Nucleus accumbens (tissue), 56 donors: ENCODE data around the gene NPAP1.
"Not testable (repeated sequence)": the region's sequence is repeated elsewhere in the genome, so short reads cannot be mapped to it uniquely, and the experiment has no call there.

Source experiments
- DNase-seq, 56 donors: peaks; one replicate each; lab custom pipeline; 2025; lab: John Stamatoyannopoulos, UW

Gene NPAP1, protein sequence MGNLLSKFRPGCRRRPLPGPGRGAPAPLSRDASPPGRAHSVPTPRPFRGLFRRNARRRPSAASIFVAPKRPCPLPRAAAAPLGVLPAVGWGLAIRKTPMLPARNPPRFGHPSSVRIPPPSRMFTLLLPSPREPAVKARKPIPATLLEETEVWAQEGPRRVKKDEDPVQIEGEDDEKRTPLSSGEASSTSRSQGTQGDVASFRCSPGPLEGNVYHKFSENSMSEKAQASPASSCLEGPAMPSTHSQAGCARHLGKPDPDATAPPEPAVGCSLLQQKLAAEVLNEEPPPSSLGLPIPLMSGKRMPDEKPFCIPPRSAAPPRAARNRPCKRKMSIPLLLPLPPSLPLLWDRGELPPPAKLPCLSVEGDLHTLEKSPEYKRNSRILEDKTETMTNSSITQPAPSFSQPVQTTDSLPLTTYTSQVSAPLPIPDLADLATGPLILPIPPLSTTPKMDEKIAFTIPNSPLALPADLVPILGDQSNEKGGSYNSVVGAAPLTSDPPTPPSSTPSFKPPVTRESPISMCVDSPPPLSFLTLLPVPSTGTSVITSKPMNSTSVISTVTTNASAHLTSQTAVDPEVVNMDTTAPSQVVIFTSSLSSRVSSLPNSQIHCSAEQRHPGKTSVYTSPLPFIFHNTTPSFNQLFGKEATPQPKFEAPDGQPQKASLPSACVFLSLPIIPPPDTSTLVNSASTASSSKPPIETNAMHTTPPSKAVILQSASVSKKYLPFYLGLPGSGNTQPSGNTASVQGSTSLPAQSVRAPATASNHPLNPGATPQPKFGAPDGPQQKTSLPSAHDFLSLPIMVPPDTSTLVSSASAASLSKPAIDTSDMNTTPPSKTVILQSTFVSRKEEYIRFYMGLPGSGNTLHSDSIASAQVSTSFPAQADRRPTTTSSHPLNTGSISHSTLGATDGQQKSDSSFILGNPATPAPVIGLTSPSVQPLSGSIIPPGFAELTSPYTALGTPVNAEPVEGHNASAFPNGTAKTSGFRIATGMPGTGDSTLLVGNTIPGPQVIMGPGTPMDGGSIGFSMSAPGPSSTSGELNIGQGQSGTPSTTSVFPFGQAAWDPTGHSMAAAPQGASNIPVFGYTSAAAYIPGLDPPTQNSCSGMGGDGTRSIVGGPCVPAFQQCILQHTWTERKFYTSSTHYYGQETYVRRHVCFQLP

DNA sequence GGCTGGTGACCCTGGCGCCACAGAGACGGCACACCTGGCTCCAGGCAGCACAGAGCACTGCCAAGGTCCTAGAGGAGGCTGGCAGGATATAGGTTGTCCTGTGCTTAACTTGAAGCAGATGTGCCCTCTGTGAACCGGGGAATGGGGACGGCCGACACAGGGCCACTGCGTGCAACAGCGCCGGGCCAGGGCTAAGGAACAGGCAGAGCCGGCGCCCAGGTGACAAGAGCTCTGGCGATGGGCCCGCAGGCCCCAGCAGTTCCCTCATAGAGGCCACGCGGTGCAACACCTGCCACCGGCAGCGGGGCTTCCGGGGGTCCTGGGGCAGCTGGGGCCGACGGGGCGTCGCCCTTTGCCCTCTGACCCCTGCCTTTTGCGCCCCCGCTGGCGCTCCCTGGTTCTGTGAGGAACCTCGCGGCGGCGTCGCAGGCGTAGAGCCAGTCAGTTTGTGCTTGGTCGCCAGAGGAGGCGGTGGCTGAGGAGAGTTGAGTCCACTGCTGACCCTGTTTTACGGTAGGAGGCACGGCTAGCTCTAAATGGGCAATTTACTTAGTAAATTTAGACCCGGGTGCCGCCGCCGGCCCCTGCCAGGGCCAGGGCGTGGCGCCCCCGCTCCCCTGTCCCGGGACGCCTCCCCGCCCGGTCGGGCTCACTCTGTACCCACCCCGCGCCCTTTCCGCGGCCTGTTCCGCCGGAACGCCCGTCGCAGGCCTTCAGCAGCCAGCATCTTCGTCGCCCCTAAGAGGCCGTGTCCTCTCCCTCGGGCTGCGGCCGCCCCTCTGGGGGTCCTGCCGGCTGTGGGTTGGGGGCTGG is at the start of gene NPAP1:
Gene NPAP1, plus strand, starts transcription at position 444 of the 813 bp plus-strand sequence. Its CDS starts 93 bp downstream, at position 537.
- no peak for DNase-seq

DNA sequence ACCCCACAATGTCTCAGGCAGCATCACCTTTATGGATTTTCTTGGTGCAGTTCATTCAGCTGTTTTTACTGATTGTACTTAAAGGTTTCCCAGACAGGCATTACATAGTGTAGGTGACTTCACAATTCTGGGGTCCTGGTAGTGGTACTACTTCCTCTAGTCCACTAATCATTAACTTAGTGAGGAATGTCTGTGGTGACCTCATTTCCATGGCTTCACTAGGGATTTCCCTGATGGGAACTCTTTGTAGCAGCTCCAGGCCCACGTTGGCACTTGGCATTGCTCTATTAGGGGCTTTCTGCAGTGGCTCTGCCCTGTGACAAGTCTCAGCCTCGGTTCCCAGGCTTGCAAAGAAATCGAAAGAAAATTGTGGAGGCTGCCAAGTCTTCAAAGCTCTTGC is 48.1 kb upstream of the NPAP1 start:
- DNase-seq: no peak

DNA sequence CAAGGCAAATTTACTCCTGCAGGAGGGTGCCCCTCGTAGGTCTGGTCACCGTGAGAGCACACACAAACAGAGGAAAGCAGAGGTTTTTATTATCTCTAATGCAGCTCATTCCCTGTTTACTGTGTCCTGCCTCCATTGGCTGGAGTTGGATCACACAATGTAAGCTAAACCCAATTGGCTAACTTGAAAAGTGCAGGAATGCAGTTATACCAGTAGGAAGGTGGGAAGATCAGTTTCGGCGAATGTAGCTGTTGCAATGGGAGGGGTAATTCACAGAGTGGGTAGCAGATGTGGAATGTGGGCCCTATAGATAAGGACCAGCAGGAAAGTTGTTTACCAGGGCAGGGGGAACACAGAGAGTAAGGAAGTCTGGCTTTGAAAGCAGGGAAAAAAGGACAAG is 42.5 kb upstream of the NPAP1 start:
- DNase-seq: no peak

DNA sequence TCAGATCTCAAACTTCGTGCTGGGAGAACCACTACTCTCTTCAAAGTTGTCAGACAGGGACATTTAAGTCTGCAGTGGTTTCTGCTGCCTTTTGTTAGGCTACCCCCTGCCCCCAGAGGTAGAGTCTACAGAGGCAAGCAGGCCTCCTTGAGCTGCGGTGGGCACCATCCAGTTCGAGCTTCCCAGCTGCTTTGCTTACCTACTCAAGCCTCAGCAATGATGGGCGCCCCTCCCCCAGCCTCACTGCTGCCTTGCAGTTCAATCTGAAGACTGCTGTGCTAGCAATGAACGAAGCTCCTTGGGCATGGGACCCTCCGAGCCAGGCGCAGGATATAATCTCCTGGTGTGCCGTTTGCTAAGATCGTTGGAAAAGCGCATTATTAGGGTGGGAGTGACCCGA is 36.2 kb upstream of the NPAP1 start:
- not testable (repeated sequence) for DNase-seq

DNA sequence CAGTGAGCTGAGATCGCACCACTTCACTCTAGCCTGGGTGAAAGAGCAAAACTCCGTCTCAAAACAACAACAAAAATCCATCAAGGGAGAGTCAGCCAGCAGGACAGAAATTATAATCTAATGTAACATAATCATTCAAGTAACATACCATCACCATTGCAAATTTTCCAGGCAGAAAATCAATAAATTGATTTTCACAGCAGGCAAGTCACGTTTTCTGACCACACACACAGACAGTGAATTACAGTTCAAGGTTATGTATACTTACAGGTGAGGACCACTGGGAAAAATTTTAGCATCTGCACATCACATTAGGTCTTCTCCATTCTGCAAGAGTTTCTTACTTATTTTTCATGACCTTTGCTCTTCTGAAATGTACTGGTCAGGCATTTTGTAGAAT is 29.9 kb upstream of the NPAP1 start:
- DNase-seq: no peak

DNA sequence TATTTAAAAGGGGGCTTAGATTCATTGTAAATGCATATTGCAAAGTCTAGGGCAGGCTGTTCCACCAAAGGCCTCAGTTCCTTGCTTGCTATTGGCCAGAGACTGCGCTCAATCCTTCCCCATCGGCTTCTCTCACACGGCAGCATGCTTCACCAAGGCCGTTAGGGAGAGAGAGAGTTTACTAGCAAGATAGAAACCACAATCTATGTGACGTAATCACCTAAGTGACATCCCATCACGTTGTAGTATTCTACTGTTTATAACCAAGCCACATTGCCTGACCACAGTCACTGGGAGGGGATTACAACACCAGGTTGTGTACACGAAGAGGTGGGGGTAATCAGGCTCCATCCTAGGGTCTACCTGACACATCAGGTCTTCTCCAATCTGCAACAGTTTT is 16.0 kb upstream of the NPAP1 start:
- DNase-seq: no peak

DNA sequence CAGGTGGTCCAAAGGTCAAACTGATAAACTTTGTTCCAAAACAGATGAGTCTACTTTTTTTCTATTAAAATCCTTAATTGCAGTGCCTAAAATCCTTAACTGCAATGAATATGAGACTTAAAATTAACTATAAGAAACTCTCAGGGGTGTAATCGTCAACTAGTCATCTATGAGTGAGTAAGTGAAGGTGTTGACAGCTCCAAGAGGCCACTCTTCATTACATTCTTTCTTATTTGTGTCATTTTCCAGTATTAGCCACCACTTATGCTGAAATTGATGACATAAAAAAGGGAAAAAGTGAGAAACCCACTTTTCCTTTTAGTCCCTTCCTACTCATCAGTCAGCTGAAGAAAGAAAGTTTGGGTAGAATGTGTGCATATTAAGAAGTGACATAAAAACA is 12.6 kb upstream of the NPAP1 start:
- DNase-seq: no peak

DNA sequence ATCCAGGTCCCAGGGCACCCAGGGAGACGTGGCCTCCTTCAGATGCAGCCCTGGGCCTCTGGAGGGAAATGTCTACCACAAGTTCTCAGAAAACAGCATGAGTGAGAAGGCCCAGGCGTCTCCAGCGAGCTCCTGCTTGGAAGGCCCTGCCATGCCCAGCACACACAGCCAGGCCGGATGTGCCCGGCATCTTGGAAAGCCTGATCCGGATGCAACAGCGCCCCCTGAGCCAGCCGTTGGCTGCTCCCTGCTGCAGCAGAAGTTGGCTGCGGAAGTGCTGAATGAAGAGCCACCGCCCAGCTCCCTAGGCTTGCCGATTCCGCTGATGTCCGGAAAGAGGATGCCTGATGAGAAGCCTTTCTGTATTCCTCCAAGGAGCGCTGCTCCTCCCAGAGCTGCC is 856 bp downstream of the NPAP1 start:
- no peak for DNase-seq

DNA sequence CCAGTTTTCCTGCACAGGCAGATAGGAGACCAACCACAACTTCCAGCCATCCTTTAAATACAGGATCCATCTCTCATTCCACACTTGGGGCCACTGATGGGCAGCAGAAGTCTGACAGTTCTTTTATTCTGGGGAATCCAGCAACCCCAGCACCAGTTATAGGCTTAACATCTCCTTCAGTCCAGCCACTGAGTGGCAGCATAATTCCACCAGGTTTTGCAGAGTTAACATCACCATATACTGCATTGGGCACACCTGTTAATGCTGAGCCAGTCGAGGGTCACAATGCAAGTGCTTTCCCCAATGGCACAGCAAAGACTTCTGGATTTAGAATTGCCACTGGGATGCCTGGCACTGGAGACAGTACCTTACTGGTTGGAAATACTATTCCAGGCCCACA is 2.9 kb downstream of the NPAP1 start:
- DNase-seq: no peak

DNA sequence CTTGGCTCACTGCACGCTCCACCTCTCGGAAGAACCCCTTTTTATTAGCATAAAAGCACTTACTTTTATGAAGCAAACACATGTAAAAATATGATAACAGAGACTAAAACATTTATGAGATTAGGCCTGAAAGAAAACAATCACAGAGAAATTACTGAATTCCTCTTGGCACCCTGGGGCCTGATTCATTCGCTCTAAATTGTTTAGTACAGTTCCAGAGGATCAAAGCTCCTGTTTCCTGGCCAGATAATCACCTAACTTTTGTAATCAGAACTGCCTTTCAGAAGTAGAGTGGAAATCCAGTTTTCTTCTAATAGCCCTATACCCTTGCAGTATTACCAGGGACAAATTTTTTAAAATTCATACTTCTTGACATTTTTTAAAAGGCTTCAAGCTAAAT is 6.4 kb downstream of the NPAP1 start:
- DNase-seq: no peak

DNA sequence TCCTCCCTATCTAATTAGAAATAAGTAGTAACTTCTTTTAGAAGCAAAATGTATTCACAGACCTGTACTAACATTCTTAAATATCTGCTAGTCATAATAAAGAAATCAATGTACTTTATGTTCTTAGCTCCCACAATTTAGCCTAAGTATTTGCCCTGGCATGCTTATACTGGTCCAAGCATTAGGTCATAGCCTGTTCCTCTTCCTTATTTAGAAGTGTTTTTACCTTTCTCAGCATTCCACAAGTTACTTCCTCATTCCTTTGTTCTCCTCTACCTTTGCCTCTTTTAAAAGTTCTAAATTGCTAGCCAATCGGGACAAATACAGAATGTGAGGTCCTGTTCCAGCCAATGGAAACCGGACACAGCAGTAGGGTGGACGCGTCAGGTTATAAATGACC is 7.3 kb downstream of the NPAP1 start:
- DNase-seq: not testable (repeated sequence)

DNA sequence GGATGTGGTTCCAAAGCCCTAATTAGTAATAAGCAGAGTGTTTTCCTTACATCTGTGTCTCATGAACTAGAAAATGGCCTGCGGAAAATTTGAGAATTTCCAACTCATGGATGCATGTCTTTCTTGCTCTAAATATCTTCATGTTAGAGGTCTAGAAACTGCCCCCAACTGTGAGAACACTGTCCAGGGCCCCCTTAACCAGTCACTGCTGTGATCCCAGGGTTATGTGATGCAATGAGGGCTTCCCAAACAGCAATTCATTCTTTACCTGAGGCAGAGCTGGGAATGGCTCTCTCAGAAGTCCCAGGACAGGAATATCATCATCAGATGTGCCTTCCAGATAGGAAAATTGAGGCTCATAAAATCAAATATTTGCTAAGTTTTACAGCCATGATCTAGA is 8.2 kb downstream of the NPAP1 start:
- no peak for DNase-seq

DNA sequence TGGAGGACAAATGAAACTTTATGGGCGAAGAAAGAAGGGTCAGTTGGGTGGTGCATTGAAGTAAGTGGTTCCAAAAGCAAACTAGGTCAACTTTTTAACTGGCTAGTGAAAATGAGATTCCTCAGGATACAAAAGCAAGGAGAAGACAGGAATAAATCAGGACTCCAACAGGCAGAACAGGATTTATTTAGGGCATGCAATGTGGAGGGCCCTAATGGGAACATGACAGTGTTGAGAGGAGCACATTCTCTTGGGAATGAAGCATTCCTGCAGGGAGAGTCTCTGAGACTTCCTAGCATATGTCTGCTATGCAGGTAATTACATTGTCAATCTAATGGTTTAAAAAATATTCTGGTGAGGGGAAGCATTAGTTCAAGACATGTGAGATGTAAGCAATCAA is 8.7 kb downstream of the NPAP1 start:
- DNase-seq: no peak

DNA sequence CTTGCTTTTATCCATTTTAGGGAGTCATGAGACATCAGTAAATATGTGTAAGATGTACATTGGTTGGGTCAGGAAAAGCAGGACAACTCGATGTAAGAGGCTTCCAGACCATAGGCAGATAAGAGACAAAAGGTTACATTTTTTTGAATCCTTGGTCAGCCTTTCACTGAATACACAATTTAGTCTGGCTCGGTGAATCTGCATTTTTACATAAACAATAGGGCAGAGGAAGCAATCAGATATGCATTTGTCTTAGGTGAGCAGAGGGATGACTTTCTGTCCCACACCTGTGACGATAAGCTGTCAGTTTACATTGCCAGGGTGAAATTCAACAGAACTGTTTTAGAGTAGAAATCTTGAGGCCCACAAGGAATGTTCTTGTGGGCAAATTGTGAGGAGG is 20.6 kb downstream of the NPAP1 start:
- DNase-seq: no peak

DNA sequence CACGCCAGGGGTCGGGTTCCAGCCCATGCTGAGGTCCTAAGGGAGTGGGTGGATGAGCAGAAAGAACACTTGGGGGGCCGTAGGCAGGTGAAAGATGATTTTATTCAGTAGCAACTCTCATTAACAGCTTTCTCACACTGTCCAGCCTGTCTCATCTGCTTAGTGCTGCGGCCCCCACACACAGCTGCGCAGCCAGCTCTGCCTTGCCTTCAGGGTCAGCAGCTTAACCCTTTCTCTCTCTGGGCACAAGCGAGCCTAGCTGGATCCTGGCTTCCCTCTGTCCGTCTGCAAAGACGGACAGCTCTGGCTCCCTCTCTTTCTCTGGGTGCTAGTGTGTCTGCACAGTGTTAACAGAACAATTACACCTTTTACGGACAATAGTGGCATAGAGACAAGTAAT is 21.3 kb downstream of the NPAP1 start:
- no peak for DNase-seq

DNA sequence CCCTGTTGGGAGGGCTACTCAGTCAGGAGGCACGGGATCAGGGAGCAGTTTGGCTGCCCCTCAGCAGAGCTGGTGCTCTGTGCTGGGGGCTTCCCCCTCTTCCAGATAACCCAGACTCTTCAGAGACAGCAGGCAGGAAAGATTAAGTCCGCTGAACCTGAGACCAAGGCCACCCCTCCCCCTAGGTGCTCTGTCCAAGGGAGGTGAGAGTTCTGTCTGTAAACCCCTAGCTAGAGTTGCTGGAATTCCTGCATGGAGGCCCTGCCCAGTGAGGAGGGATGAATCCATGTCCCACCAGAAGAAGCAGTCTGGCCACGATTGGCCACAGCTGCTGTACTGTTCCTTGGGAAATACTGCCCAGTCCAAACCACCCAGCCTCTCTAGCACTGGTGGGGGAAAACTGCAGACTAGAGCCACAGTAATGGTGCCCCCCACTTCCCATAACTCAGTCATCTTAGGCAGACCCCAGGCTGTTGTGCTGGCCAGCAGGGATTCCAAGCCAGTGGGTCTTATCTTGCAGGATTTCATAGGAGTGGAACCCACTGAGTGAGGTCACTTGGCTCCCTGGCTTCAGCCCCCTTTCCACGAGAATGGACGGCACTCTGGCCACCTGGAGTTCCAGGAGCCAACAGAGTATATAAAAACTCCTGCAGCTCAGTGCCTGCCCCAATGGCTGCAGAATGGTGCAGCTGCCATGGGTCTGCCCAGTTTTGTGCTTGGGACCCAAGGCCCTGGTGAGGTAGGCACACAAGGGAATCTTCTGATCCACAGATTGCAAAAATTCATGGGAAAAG is 42.9 kb downstream of the NPAP1 start:
- no peak for DNase-seq

DNA sequence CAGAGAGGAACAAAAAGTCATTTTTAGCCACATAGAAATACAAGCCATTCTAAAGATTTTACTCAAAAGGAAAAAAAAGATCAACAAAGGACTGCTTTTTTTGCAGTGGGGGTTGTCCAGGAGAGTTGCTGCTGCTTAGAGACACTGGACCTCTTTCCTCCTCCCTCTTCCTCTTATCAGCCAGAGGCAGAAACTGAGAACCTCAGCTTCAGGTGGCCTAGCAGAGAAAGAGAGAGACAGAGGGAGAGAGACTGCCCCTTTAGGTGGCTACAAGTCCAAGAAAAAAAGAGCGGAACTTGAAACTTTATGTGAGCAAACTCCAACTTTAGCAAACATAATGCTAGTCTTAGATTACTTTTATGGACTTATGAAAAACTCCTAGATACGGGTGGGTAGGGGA is 54.2 kb downstream of the NPAP1 start:
- DNase-seq: no peak
